ENCODE data around the gene SH3RF3.

The SH3RF3 gene

GRCh38 chr2:109452318-109453305, 323.6 kb downstream of the SH3RF3 start:
- no peak for TF ChIP-seq CTCF (IDR thresholded peaks at IDR 0.05; ENCODE audit: insufficient read depth, low read length, missing control alignments)
- POLR2A ChIA-PET = no interaction called here
- DNase-seq (ENCODE audit: low read depth, low spot score) = no peak
- H3K4me3 ChIP-seq (ENCODE audit: low read depth, low read length) = no peak overlapping the region
- CTCF ChIA-PET = interaction anchor here (1.0 to 1.8 kb wide), 3 partner anchors 58 to 325 kb away, joined by 3 to 6 read pairs (median 3); partner anchors contain the start of gene SH3RF3

GRCh38 chr2:109453371-109453995, 324.5 kb downstream of the SH3RF3 start:
- ChIA-PET POLR2A (no interaction called here), CTCF (no interaction called here)
- no peak for DNase-seq (ENCODE audit: low read depth, low spot score)
- TF ChIP-seq CTCF (IDR thresholded peaks at IDR 0.05; ENCODE audit: insufficient read depth, low read length, missing control alignments) = no peak
- no peak overlapping the region for H3K4me3 ChIP-seq (ENCODE audit: low read depth, low read length)

GRCh38 chr2:109454304-109454703, 325.3 kb downstream of the SH3RF3 start:
- CTCF ChIA-PET = no interaction called here
- POLR2A ChIA-PET = no interaction called here
- no peak for TF ChIP-seq CTCF (IDR thresholded peaks at IDR 0.05; ENCODE audit: insufficient read depth, low read length, missing control alignments)
- H3K4me3 ChIP-seq (ENCODE audit: low read depth, low read length) = no peak overlapping the region
- no peak for DNase-seq (ENCODE audit: low read depth, low spot score)

GRCh38 chr2:109454765-109455394, 325.9 kb downstream of the SH3RF3 start:
- POLR2A ChIA-PET = no interaction called here
- CTCF ChIA-PET = no interaction called here

GRCh38 chr2:109455731-109456691, 327.0 kb downstream of the SH3RF3 start:
- ChIA-PET CTCF (no interaction called here), POLR2A (no interaction called here)
- no peak overlapping the region for H3K4me3 ChIP-seq (ENCODE audit: low read depth, low read length)
- DNase-seq (ENCODE audit: low read depth, low spot score) = no peak
- no peak for TF ChIP-seq CTCF (IDR thresholded peaks at IDR 0.05; ENCODE audit: insufficient read depth, low read length, missing control alignments)

More at GRCh38 chr2:109454765-109455394, 325.9 kb downstream of the SH3RF3 start:
- DNase-seq (ENCODE audit: low read depth, low spot score) = no peak
- no peak overlapping the region for H3K4me3 ChIP-seq (ENCODE audit: low read depth, low read length)
- no peak for TF ChIP-seq CTCF (IDR thresholded peaks at IDR 0.05; ENCODE audit: insufficient read depth, low read length, missing control alignments)

Measured in AG04449 (cell line).